Muscle layer of duodenum (tissue), 2 donors: ENCODE data around the gene CPB2.

ENCODE experiments used
- H3K27ac ChIP-seq: one replicate; pipeline ENCODE4 v1.7.0; 2013; ENCODE audit warnings: mild to moderate bottlenecking, low read length
- H3K27me3 ChIP-seq: one replicate; pipeline ENCODE4 v1.7.0; 2013; ENCODE audit warnings: low read depth, mild to moderate bottlenecking, control low read depth, low read length
- H3K36me3 ChIP-seq, 2 donors: one replicate each; pipeline ENCODE4 v1.7.0; 2013; ENCODE audit warnings: low read length in 2 of 2, control low read depth in 1 of 2, mild to moderate bottlenecking in 1 of 2; ENCODE audit not compliant: insufficient read depth in 2 of 2, control insufficient read depth in 1 of 2
- H3K4me1 ChIP-seq, 2 donors: one replicate each; pipeline ENCODE4 v1.7.0; 2013; ENCODE audit warnings: low read length in 2 of 2, mild to moderate bottlenecking in 2 of 2, control low read depth in 1 of 2, moderate library complexity in 1 of 2; ENCODE audit not compliant: insufficient read depth in 2 of 2, control insufficient read depth in 1 of 2
- H3K4me3 ChIP-seq, 2 donors: one replicate each; pipeline ENCODE4 v1.7.0; 2013; ENCODE audit warnings: low read length in 2 of 2, low read depth in 1 of 2, mild to moderate bottlenecking in 1 of 2
- H3K9me3 ChIP-seq, 2 donors: one replicate each; pipeline ENCODE4 v1.7.0; 2013; ENCODE audit warnings: low read length in 2 of 2, control low read depth in 1 of 2, mild to moderate bottlenecking in 1 of 2; ENCODE audit not compliant: control insufficient read depth in 1 of 2
- donor health status: healthy.

CPB2 gene

GRCh38 chr13:46063292-46063691 lies 41.5 kb downstream of the CPB2 start:
- H3K4me1 ChIP-seq: no peaks in the 10 kb centered on the region
- H3K27me3 ChIP-seq: no peaks in the 10 kb centered on the region
- no peaks in the 10 kb centered on the region for H3K9me3 ChIP-seq
- no peak overlapping the region for H3K4me3 ChIP-seq
- H3K36me3 ChIP-seq: no peaks in the 10 kb centered on the region
- no peak overlapping the region for H3K27ac ChIP-seq

GRCh38 chr13:46062185-46062584 lies 42.6 kb downstream of the CPB2 start:
- Histone ChIP-seq H3K4me1 (no peaks in the 10 kb centered on the region), H3K27ac (no peak overlapping the region), H3K27me3 (no peaks in the 10 kb centered on the region), H3K4me3 (no peak overlapping the region), H3K9me3 (no peaks in the 10 kb centered on the region), H3K36me3 (no peaks in the 10 kb centered on the region)

GRCh38 chr13:46059405-46059804 lies 45.4 kb downstream of the CPB2 start:
- Histone ChIP-seq H3K4me1 (no peaks in the 10 kb centered on the region), H3K27me3 (no peaks in the 10 kb centered on the region), H3K4me3 (no peak overlapping the region), H3K36me3 (no peaks in the 10 kb centered on the region), H3K9me3 (no peaks in the 10 kb centered on the region), H3K27ac (no peak overlapping the region)

GRCh38 chr13:46058268-46058667 lies 46.6 kb downstream of the CPB2 start:
- H3K27me3 ChIP-seq: no peaks in the 10 kb centered on the region
- H3K4me1 ChIP-seq: no peaks in the 10 kb centered on the region
- H3K36me3 ChIP-seq: no peaks in the 10 kb centered on the region
- no peaks in the 10 kb centered on the region for H3K9me3 ChIP-seq
- H3K4me3 ChIP-seq: no peak overlapping the region
- H3K27ac ChIP-seq: no peak overlapping the region

- H3K9me3 ChIP-seq: no peaks in the 10 kb centered on the region
- H3K4me1 ChIP-seq: no peaks in the 10 kb centered on the region
- H3K36me3 ChIP-seq: no peaks in the 10 kb centered on the region
- H3K27ac ChIP-seq: no peak overlapping the region
- H3K27me3 ChIP-seq: no peaks in the 10 kb centered on the region
- H3K4me3 ChIP-seq: no peak overlapping the region
Observed at GRCh38 chr13:46057256-46058015, 47.4 kb downstream of the CPB2 start.

GRCh38 chr13:46053162-46054012 lies 51.4 kb downstream of the CPB2 start:
- H3K4me1 ChIP-seq: peaks cover 8 to 24% of the 10 kb centered on the region in 2 donors
- no peaks in the 10 kb centered on the region for H3K36me3 ChIP-seq
- peak overlapping the region; percentile 76 to 88 for H3K4me3 ChIP-seq
- H3K27ac ChIP-seq: peak overlapping the region; percentile 87
- no peaks in the 10 kb centered on the region for H3K27me3 ChIP-seq
- H3K9me3 ChIP-seq: no peaks in the 10 kb centered on the region

- peaks cover 8 to 24% of the 10 kb centered on the region in 2 donors for H3K4me1 ChIP-seq
- no peaks in the 10 kb centered on the region for H3K27me3 ChIP-seq
- peak within 1 kb of the TSS; percentile 87 for H3K27ac ChIP-seq
- no peaks in the 10 kb centered on the region for H3K36me3 ChIP-seq
- peak within 1 kb of the TSS; percentile 76 to 88 for H3K4me3 ChIP-seq
- no peaks in the 10 kb centered on the region for H3K9me3 ChIP-seq
Observed at GRCh38 chr13:46052319-46053161, 52.3 kb downstream of the CPB2 start, which contains the start of gene ZC3H13. Gene ZC3H13 (minus strand): TSS chr13:46052746. CDS start chr13:46045507, 7,239 bp downstream.

- H3K9me3 ChIP-seq: no peaks in the 10 kb centered on the region
- H3K4me3 ChIP-seq: peak overlapping the region; percentile 76 to 88
Observed at GRCh38 chr13:46051968-46052318, 52.9 kb downstream of the CPB2 start.

GRCh38 chr13:46050771-46051170 lies 54.1 kb downstream of the CPB2 start:
- H3K4me1 ChIP-seq: peaks cover 8 to 24% of the 10 kb centered on the region in 2 donors
- H3K36me3 ChIP-seq: no peaks in the 10 kb centered on the region
- peak overlapping the region; percentile 76 to 88 for H3K4me3 ChIP-seq
- no peak overlapping the region for H3K27ac ChIP-seq
- H3K9me3 ChIP-seq: no peaks in the 10 kb centered on the region
- H3K27me3 ChIP-seq: no peaks in the 10 kb centered on the region

More at GRCh38 chr13:46051968-46052318, 52.9 kb downstream of the CPB2 start:
- no peaks in the 10 kb centered on the region for H3K36me3 ChIP-seq
- peaks cover 8 to 24% of the 10 kb centered on the region in 2 donors for H3K4me1 ChIP-seq
- H3K27ac ChIP-seq: peak overlapping the region; percentile 87
- no peaks in the 10 kb centered on the region for H3K27me3 ChIP-seq

GRCh38 chr13:46045424-46045823 lies 59.4 kb downstream of the CPB2 start:
- Histone ChIP-seq H3K9me3 (no peaks in the 10 kb centered on the region), H3K27ac (no peak overlapping the region), H3K27me3 (no peaks in the 10 kb centered on the region), H3K36me3 (peaks cover 6 to 8% of the 10 kb centered on the region in 2 donors), H3K4me1 (peaks cover 0 to 9% of the 10 kb centered on the region in 2 donors), H3K4me3 (no peak overlapping the region)

GRCh38 chr13:46043647-46044046 lies 61.2 kb downstream of the CPB2 start:
- Histone ChIP-seq H3K4me1 (no peaks in the 10 kb centered on the region), H3K27ac (no peak overlapping the region), H3K36me3 (peaks cover 10 to 12% of the 10 kb centered on the region in 2 donors), H3K9me3 (no peaks in the 10 kb centered on the region), H3K27me3 (no peaks in the 10 kb centered on the region), H3K4me3 (no peak overlapping the region)
